Thoracic aorta (tissue), 2 donors: ENCODE measurements around the gene PRR23E. TPM values are rescaled to one million over a fixed set of nuclear protein-coding genes. Genes with fewer than 3 reads are reported as not detected.

Source experiments
- ATAC-seq: fragments of 150-250 bp; one replicate; pipeline ENCODE4 v1.8.0; 2017; ENCODE audit warnings: low read depth; ENCODE audit not compliant: insufficient number of reproducible peaks, low FRiP score
- DNase-seq: peaks from one replicate; pipeline ENCODE4 v3.0.0-alpha.2; 2020; ENCODE audit warnings: low spot score
- H3K27ac ChIP-seq, 2 donors: fragments of 200-600 bp; sonication (generic); 1 replicate in 1 of 2; 2 replicates in 1 of 2; pipeline ENCODE4 v1.5.1; 2016; ENCODE audit warnings: mild to moderate bottlenecking in 2 of 2, moderate library complexity in 2 of 2
- H3K27me3 ChIP-seq: fragments of 200-600 bp; sonication (generic); replicated peaks from 2 replicates; pipeline ENCODE4 v1.6.0; 2016; ENCODE audit warnings: mild to moderate bottlenecking; ENCODE audit not compliant: insufficient read depth
- H3K36me3 ChIP-seq: fragments of 200-600 bp; sonication (generic); one replicate; pipeline ENCODE4 v1.5.1; 2016
- H3K4me1 ChIP-seq, 2 donors: fragments of 200-600 bp; sonication (generic); 1 replicate in 1 of 2; 2 replicates in 1 of 2; pipeline versions ENCODE4 v1.5.1 to v1.6.0; 2016; ENCODE audit warnings: low read depth in 2 of 2, mild to moderate bottlenecking in 1 of 2; ENCODE audit not compliant: control insufficient read depth in 1 of 2
- H3K4me3 ChIP-seq: fragments of 200-600 bp; sonication (generic); 2 replicates; pipeline ENCODE4 v1.5.1; 2016; ENCODE audit warnings: mild to moderate bottlenecking
- H3K9me3 ChIP-seq: fragments of 200-600 bp; sonication (generic); 2 replicates; pipeline ENCODE4 v1.5.1; 2016
- CTCF ChIP-seq: fragments of 200-600 bp; sonication (generic); IDR thresholded peaks from one replicate; pipeline ENCODE4 v1.5.1; 2019; ENCODE audit warnings: antibody characterized with exemption
- total RNA-seq, 2 donors: library from RNA; depleted of rRNA; stranded (reverse); fragments of >200 nt; gene quantifications; one replicate each; pipeline versions ENCODE4 v1.1.0 to v1.2.3, GENCODE V29; 2016

The PRR23E gene
- total RNA-seq, 2 donors from 2014 or later: not detected

- Histone ChIP-seq H3K4me1 (no peaks in the 10 kb centered on the region), H3K9me3 (no peaks in the 10 kb centered on the region), H3K27ac (no peak overlapping the region), H3K27me3 (no peaks in the 10 kb centered on the region), H3K36me3 (no peaks in the 10 kb centered on the region), H3K4me3 (no peak overlapping the region)
- TF ChIP-seq CTCF: no peak
- no peak for ATAC-seq
- DNase-seq: no peak
Measured at GRCh38 chr3:127152684-127153505, 40.0 kb upstream of the PRR23E start.

GRCh38 chr3:127153506-127153815 is 39.5 kb upstream of the PRR23E start:
- no peak for TF ChIP-seq CTCF
- no peaks in the 10 kb centered on the region for H3K9me3 ChIP-seq
- H3K27me3 ChIP-seq: peaks cover 2% of the 10 kb centered on the region
- DNase-seq: no peak
- H3K4me1 ChIP-seq: no peaks in the 10 kb centered on the region
- ATAC-seq: no peak
- no peak overlapping the region for H3K4me3 ChIP-seq
- H3K36me3 ChIP-seq: no peaks in the 10 kb centered on the region
- no peak overlapping the region for H3K27ac ChIP-seq

- no peak for DNase-seq
Measured at GRCh38 chr3:127156338-127157050, 36.4 kb upstream of the PRR23E start.

GRCh38 chr3:127157171-127157828 is 35.6 kb upstream of the PRR23E start:
- no peak for TF ChIP-seq CTCF
- no peaks in the 10 kb centered on the region for H3K36me3 ChIP-seq
- H3K4me1 ChIP-seq: no peaks in the 10 kb centered on the region
- H3K4me3 ChIP-seq: no peak overlapping the region
- H3K9me3 ChIP-seq: no peaks in the 10 kb centered on the region
- ATAC-seq (no peak), DNase-seq (no peak)
- peaks cover 6% of the 10 kb centered on the region for H3K27me3 ChIP-seq
- no peak overlapping the region for H3K27ac ChIP-seq

More at GRCh38 chr3:127156338-127157050, 36.4 kb upstream of the PRR23E start:
- no peak overlapping the region for H3K4me3 ChIP-seq
- H3K27ac ChIP-seq: no peak overlapping the region
- no peaks in the 10 kb centered on the region for H3K9me3 ChIP-seq
- ATAC-seq: no peak
- no peak for TF ChIP-seq CTCF
- H3K36me3 ChIP-seq: no peaks in the 10 kb centered on the region
- H3K4me1 ChIP-seq: no peaks in the 10 kb centered on the region
- peaks cover 6% of the 10 kb centered on the region for H3K27me3 ChIP-seq

GRCh38 chr3:127158614-127159229 is 34.2 kb upstream of the PRR23E start:
- Histone ChIP-seq H3K4me3 (no peak overlapping the region), H3K36me3 (no peaks in the 10 kb centered on the region), H3K4me1 (no peaks in the 10 kb centered on the region), H3K27me3 (peaks cover 6% of the 10 kb centered on the region), H3K27ac (no peak overlapping the region), H3K9me3 (no peaks in the 10 kb centered on the region)
- TF ChIP-seq CTCF: no peak
- DNase-seq: no peak
- ATAC-seq: no peak
